Chondrocyte (in vitro differentiated cells): ENCODE measurements around the gene LDLRAD4. TPM values are rescaled to one million over a fixed set of nuclear protein-coding genes. Genes with fewer than 3 reads are reported as not detected.
A peak's percentile ranks its signal among the peaks of the same experiment; 100 is the strongest.

Experiments used
- DNase-seq: peaks from one replicate; pipeline ENCODE4 v3.0.0; 2021; ENCODE audit warnings: mixed read lengths, low spot score
- H3K27ac Mint-ChIP-seq: one replicate; pipeline ENCODE4 v1.8.0; 2021; ENCODE audit warnings: mild to moderate bottlenecking, moderate library complexity, mixed read lengths; ENCODE audit not compliant: unreplicated experiment
- H3K27me3 Mint-ChIP-seq: 2 replicates; pipeline ENCODE4 v1.8.0; 2021; ENCODE audit warnings: low read depth, mixed read lengths
- H3K36me3 Mint-ChIP-seq: 2 replicates; pipeline ENCODE4 v1.8.0; 2021; ENCODE audit warnings: low read depth, mixed read lengths
- H3K4me1 Mint-ChIP-seq: 2 replicates; pipeline ENCODE4 v1.8.0; 2021; ENCODE audit warnings: low read depth, mild to moderate bottlenecking, mixed read lengths
- H3K4me3 Mint-ChIP-seq: one replicate; pipeline ENCODE4 v1.8.0; 2021; ENCODE audit warnings: mild to moderate bottlenecking, moderate library complexity, mixed read lengths; ENCODE audit not compliant: unreplicated experiment
- H3K9me3 Mint-ChIP-seq: 2 replicates; pipeline ENCODE4 v1.8.0; 2021; ENCODE audit warnings: low read depth, mixed read lengths
- CTCF ChIP-seq: fragments of 200-600 bp; sonication (generic); IDR thresholded peaks from 2 replicates; pipeline ENCODE4 v1.5.0; 2021; ENCODE audit warnings: antibody characterized with exemption, mild to moderate bottlenecking, moderate library complexity
- total RNA-seq: library from RNA; stranded (reverse); gene quantifications from 3 replicates; pipeline ENCODE4 v1.2.1, GENCODE V29; 2021

The LDLRAD4 gene
- total RNA-seq, 1 donor from 2014 or later, result 80.5 TPM

DNA sequence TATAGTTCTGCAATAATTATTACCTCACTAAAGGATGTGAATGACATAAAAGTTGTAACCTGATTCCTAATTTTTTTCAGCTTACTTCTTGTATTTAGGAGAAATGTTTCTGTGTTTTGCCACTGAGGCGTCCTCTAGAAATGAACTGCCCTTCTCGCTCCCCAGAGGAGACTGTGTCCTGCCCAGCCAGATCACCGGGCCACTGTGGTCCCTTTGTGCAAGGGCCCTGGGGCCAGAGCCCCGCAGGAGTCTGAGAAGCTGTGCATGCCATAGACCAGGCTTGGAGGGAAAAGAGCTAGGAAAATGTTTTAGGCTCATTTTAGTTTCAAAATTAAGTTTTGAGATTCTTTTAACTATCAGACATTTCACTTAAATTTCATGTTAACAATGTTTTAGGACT lies 31.1 kb upstream of the LDLRAD4 start:
- no peak for DNase-seq
- Mint-ChIP-seq H3K4me3 (no peak overlapping the region), H3K27ac (no peak overlapping the region), H3K9me3 (no peaks in the 10 kb centered on the region), H3K27me3 (no peaks in the 10 kb centered on the region), H3K36me3 (no peaks in the 10 kb centered on the region), H3K4me1 (peaks cover 14% of the 10 kb centered on the region)
- TF ChIP-seq CTCF, result no peak

- no peak for TF ChIP-seq CTCF
- Mint-ChIP-seq H3K36me3 (no peaks in the 10 kb centered on the region), H3K4me3 (no peak overlapping the region), H3K27me3 (no peaks in the 10 kb centered on the region), H3K27ac (no peak overlapping the region), H3K4me1 (peaks cover 19% of the 10 kb centered on the region), H3K9me3 (no peaks in the 10 kb centered on the region)
- DNase-seq, result no peak
These were observed 27.5 kb upstream of the LDLRAD4 start for GRCh38 chr18:13191031-13191430.

GRCh38 chr18:13191779-13192178 lies 26.8 kb upstream of the LDLRAD4 start:
- H3K27ac Mint-ChIP-seq, result peak overlapping the region; percentile 86
- no peaks in the 10 kb centered on the region for H3K9me3 Mint-ChIP-seq
- H3K4me3 Mint-ChIP-seq, result no peak overlapping the region
- no peaks in the 10 kb centered on the region for H3K27me3 Mint-ChIP-seq
- H3K36me3 Mint-ChIP-seq, result no peaks in the 10 kb centered on the region
- no peak for TF ChIP-seq CTCF
- DNase-seq, result no peak
- peaks cover 19% of the 10 kb centered on the region for H3K4me1 Mint-ChIP-seq

DNA sequence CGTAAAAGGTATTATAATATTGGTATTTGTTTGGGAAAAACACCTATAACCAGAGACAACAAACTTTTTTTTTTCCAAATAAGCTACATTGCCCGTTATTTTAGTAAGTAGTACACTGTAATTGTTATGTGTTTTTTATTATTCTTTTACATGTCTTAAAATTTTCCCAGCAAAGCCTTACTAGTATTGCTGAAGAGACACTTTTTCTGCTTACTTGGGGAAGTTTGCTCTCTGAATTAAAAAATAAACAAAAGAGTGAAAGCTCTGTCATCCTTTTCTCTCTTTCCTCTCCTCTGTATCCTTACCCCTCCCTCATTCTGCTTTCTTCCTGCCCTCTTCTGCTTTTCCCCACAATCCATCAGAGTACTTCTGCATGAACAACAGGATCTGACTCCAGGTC lies 25.6 kb upstream of the LDLRAD4 start:
- Mint-ChIP-seq H3K36me3 (no peaks in the 10 kb centered on the region), H3K27me3 (no peaks in the 10 kb centered on the region), H3K4me1 (peaks cover 19% of the 10 kb centered on the region), H3K27ac (no peak overlapping the region), H3K4me3 (no peak overlapping the region), H3K9me3 (peaks cover 2% of the 10 kb centered on the region)
- no peak for TF ChIP-seq CTCF
- DNase-seq, result no peak

DNA sequence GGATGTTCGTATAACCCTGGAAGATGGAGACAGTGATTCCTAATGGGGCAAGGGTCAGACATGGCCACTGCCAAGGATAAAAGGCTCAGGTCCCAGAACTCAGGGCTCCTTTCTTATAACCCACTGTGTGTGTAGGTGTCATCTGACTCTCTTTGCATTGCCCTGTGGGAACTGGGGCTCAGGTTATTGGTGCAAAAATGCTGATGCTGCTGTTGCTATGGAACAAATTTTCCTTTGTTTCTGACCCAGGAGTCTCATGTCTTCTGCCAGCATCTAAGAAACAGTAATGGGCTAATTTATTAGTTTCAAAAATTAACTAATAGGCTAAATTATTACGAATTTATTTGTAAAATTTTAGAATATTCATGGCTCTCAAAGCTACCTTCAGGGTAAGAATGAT lies 24.3 kb upstream of the LDLRAD4 start:
- no peaks in the 10 kb centered on the region for H3K27me3 Mint-ChIP-seq
- peaks cover 4% of the 10 kb centered on the region for H3K36me3 Mint-ChIP-seq
- no peak overlapping the region for H3K4me3 Mint-ChIP-seq
- no peak for TF ChIP-seq CTCF
- peaks cover 19% of the 10 kb centered on the region for H3K4me1 Mint-ChIP-seq
- peaks cover 10% of the 10 kb centered on the region for H3K9me3 Mint-ChIP-seq
- DNase-seq, result no peak
- no peak overlapping the region for H3K27ac Mint-ChIP-seq
